Measurements from ENCODE around the gene PPP1R37. TPM values are rescaled to one million over a fixed set of nuclear protein-coding genes. Genes with fewer than 3 reads are reported as not detected.
A peak's percentile ranks its signal among the peaks of the same experiment; 100 is the strongest.

The PPP1R37 gene
- total RNA-seq, 1 donor, result 53.6 TPM

GRCh38 chr19:45186509-45187334 lies 93.7 kb downstream of the PPP1R37 start:
- no peak for TF ChIP-seq CTCF (IDR thresholded peaks at IDR 0.05; ENCODE audit: extremely low read depth, low read depth, low read length)
- peaks cover 5% of the 10 kb centered on the region for H4K20me1 ChIP-seq (ENCODE audit: insufficient read depth, low read length)
- no peak overlapping the region for H3K4me2 ChIP-seq (ENCODE audit: insufficient read depth, low read length)
- no peak overlapping the region for H3K4me3 ChIP-seq (ENCODE audit: insufficient read depth, low read length)
- no peak overlapping the region for H2AFZ ChIP-seq (ENCODE audit: low read length)
- no peak overlapping the region for H3K27ac ChIP-seq (ENCODE audit: low read depth, low read length)
- H3K36me3 ChIP-seq (ENCODE audit: insufficient read depth, low read length), result peaks cover 1% of the 10 kb centered on the region
- H3K27me3 ChIP-seq (ENCODE audit: insufficient read depth, low read length), result no peaks in the 10 kb centered on the region
- peaks cover under 1% of the 10 kb centered on the region for H3K79me2 ChIP-seq (ENCODE audit: insufficient read depth, low read length)
- no peaks in the 10 kb centered on the region for H3K4me1 ChIP-seq (ENCODE audit: insufficient read depth, low read length)
- H3K9me3 ChIP-seq (ENCODE audit: low read depth, low read length), result no peaks in the 10 kb centered on the region
- peak; percentile 87 for DNase-seq (ENCODE audit: insufficient read length, low spot score, missing footprints)

DNA sequence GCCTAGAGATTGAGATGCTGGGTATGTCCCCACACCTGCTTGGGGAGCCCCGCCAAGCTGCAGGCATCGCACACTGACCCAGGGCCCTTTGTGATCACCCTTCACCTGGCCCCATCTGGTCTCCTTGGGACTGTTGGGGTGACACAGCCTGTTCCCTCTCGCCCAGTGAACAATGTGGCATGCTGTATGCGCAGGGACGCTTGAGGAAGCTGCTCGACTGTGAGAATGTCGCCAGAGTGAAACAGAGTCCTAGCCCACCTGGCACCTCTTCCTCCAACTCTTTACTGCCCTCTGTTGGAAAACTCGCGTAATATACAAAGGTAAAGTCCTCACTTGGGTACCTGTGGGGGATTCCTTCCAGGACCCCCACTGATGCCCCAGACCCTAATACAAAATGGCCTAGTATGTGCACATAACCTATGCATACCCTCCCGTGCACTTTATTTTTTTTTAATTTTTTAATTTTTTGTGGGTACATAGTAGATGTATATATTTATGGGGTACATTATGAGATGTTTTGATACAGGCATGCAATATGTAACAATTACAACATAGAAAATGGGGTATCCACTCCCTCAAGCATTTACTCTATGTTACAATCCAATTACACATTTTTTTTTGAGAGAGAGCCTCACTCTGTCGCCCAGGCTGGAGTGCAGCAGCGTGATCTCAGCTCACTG lies 94.6 kb downstream of the PPP1R37 start:
- no peak overlapping the region for H3K27ac ChIP-seq (ENCODE audit: low read depth, low read length)
- peak; percentile 37 for DNase-seq (ENCODE audit: insufficient read length, low spot score, missing footprints)
- no peak overlapping the region for H3K4me2 ChIP-seq (ENCODE audit: insufficient read depth, low read length)
- no peak overlapping the region for H2AFZ ChIP-seq (ENCODE audit: low read length)
- H3K36me3 ChIP-seq (ENCODE audit: insufficient read depth, low read length), result no peaks in the 10 kb centered on the region
- peak; percentile 37 for TF ChIP-seq CTCF (IDR thresholded peaks at IDR 0.05; ENCODE audit: extremely low read depth, low read depth, low read length)
- no peaks in the 10 kb centered on the region for H3K27me3 ChIP-seq (ENCODE audit: insufficient read depth, low read length)
- no peaks in the 10 kb centered on the region for H3K9me3 ChIP-seq (ENCODE audit: low read depth, low read length)
- H3K4me1 ChIP-seq (ENCODE audit: insufficient read depth, low read length), result no peaks in the 10 kb centered on the region
- H3K4me3 ChIP-seq (ENCODE audit: insufficient read depth, low read length), result no peak overlapping the region
- no peaks in the 10 kb centered on the region for H3K79me2 ChIP-seq (ENCODE audit: insufficient read depth, low read length)
- H4K20me1 ChIP-seq (ENCODE audit: insufficient read depth, low read length), result peaks cover 5% of the 10 kb centered on the region

DNA sequence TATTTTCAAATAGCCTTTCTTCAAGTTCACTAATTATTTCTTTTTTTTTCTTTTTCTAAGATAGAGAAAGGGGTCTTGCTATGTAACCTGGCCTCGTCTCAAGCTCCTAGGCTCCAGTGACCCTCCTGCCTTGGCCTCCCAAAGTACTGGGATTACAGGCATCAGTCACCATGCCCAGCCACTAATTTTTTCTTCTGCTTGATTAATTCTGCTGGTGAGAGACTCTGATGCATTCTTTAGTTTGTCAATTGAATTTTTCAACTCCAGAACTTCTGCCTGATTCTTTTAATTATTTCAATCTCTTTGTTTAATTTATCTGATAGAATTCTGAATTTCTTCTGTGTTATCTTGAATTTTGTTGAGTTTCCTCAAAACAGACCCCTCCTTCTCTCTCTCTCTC lies 97.0 kb downstream of the PPP1R37 start:
- Histone ChIP-seq H3K9me3 (ENCODE audit: low read depth, low read length) (no peaks in the 10 kb centered on the region), H2AFZ (ENCODE audit: low read length) (no peak overlapping the region), H4K20me1 (ENCODE audit: insufficient read depth, low read length) (peaks cover 5% of the 10 kb centered on the region), H3K4me2 (ENCODE audit: insufficient read depth, low read length) (no peak overlapping the region), H3K79me2 (ENCODE audit: insufficient read depth, low read length) (no peaks in the 10 kb centered on the region), H3K4me3 (ENCODE audit: insufficient read depth, low read length) (no peak overlapping the region), H3K27me3 (ENCODE audit: insufficient read depth, low read length) (no peaks in the 10 kb centered on the region), H3K4me1 (ENCODE audit: insufficient read depth, low read length) (no peaks in the 10 kb centered on the region), H3K27ac (ENCODE audit: low read depth, low read length) (no peak overlapping the region), H3K36me3 (ENCODE audit: insufficient read depth, low read length) (no peaks in the 10 kb centered on the region)
- no peak for DNase-seq (ENCODE audit: insufficient read length, low spot score, missing footprints)
- no peak for TF ChIP-seq CTCF (IDR thresholded peaks at IDR 0.05; ENCODE audit: extremely low read depth, low read depth, low read length)

- Histone ChIP-seq H3K4me2 (ENCODE audit: insufficient read depth, low read length) (no peak overlapping the region), H3K27me3 (ENCODE audit: insufficient read depth, low read length) (no peaks in the 10 kb centered on the region), H3K36me3 (ENCODE audit: insufficient read depth, low read length) (no peaks in the 10 kb centered on the region), H2AFZ (ENCODE audit: low read length) (no peak overlapping the region), H3K79me2 (ENCODE audit: insufficient read depth, low read length) (no peaks in the 10 kb centered on the region), H3K9me3 (ENCODE audit: low read depth, low read length) (no peaks in the 10 kb centered on the region), H3K4me1 (ENCODE audit: insufficient read depth, low read length) (no peaks in the 10 kb centered on the region), H3K27ac (ENCODE audit: low read depth, low read length) (no peak overlapping the region), H4K20me1 (ENCODE audit: insufficient read depth, low read length) (peaks cover 3% of the 10 kb centered on the region), H3K4me3 (ENCODE audit: insufficient read depth, low read length) (no peak overlapping the region)
- DNase-seq (ENCODE audit: insufficient read length, low spot score, missing footprints), result no peak
- TF ChIP-seq CTCF (IDR thresholded peaks at IDR 0.05; ENCODE audit: extremely low read depth, low read depth, low read length), result no peak
These were observed 98.4 kb downstream of the PPP1R37 start for GRCh38 chr19:45191375-45191774.

Data from osteoblast (primary cell).